A673 (cell line): Measurements from ENCODE around the gene NDUFAF2.

ENCODE experiments used
- EZH2 ChIP-seq: fragments of 200-600 bp; sonication (generic); IDR thresholded peaks from 2 replicates; pipeline ENCODE4 v1.6.1; 2017; ENCODE audit warnings: borderline replicate concordance, low read depth, mild to moderate bottlenecking, mixed read lengths, antibody characterized with exemption, low read length; ENCODE audit not compliant: poor library complexity, severe bottlenecking
- TF ChIP-seq, protein P1 (sequence below): fragments of 300-800, 200-600 bp; sonication (generic); conservative IDR thresholded peaks from 2 replicates; pipeline ENCODE4 v1.5.1; 2017; ENCODE audit warnings: low read depth, mild to moderate bottlenecking, antibody characterized with exemption, low read length, moderate library complexity, mixed read lengths

- no peak for TF ChIP-seq EZH2
- TF ChIP-seq, protein P1, sequence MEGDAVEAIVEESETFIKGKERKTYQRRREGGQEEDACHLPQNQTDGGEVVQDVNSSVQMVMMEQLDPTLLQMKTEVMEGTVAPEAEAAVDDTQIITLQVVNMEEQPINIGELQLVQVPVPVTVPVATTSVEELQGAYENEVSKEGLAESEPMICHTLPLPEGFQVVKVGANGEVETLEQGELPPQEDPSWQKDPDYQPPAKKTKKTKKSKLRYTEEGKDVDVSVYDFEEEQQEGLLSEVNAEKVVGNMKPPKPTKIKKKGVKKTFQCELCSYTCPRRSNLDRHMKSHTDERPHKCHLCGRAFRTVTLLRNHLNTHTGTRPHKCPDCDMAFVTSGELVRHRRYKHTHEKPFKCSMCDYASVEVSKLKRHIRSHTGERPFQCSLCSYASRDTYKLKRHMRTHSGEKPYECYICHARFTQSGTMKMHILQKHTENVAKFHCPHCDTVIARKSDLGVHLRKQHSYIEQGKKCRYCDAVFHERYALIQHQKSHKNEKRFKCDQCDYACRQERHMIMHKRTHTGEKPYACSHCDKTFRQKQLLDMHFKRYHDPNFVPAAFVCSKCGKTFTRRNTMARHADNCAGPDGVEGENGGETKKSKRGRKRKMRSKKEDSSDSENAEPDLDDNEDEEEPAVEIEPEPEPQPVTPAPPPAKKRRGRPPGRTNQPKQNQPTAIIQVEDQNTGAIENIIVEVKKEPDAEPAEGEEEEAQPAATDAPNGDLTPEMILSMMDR = no peak
Measured at GRCh38 chr5:61081741-61082140, 136.7 kb downstream of the NDUFAF2 start.
